IPS-NIHi11 (cell line): ENCODE results near the gene SECTM1.
A peak's percentile ranks its signal among the peaks of the same experiment; 100 is the strongest.

Experiments used
- DNase-seq: peaks from one replicate; pipeline ENCODE4 v3.0.0; 2012; ENCODE audit warnings: mixed read lengths, low spot score

Gene SECTM1

GRCh38 chr17:82298538-82299421 lies 34.8 kb downstream of the SECTM1 start:
- peak; percentile 9 for DNase-seq

DNA sequence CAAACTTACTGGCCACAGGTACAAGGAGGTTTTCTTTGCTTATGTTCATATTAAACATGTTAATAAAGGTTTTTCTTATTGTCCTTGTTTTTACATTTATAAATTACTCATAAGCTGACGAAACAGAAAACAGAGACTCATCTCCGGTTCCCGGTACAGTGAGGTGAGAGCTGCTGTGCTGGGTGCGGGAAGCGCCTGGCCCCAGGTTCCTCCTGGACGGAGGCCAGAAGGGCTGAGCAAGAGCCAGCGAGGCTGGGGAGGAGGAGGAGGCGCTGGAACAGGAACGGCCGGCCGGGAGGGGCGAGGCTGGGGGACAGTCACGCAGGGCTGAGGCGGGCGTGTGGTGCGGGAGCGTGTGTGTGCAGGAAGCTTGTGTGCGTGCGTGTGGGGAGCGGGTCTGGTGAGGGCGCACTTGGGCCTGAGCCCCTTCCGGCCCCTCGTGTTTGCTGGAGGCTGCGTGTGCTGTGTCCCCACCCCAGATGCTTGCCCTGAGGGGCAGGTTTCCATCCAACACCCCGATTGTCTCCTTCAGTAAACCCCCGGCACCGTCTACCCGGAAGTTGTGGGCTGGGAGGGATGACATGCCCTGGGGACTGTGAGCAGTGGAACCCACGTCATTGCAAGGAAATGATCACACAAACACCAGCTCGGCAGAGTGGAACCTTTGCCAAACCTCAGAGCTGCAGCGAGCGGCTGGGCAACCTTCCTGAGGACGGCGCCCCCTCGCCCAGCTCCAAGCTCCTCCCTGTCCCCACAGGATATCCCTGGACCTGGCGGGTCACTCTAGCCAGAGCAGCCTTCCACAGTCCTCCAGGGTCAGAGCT lies 35.6 kb downstream of the SECTM1 start:
- peak; percentile 55 for DNase-seq

DNA sequence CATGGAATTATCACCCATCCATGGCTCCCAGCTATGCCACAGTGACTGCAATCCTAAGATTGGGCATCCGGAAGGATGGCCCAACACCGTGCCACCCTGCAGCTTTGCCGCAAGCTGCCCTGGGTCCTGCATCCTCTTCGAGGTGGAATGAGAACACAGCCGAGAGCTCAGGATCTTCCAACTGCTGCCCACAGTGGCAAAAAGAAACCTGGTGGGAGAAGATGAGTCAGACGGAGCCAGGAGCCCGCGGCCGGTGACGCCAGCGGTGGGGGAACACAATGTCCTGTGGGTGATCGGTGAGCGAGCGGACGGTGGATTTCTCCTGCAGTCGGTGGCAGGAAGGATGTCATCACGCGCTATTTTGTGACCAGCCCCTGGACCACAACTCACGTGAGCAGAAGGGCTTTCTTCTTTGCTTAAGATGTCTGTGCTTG lies 36.3 kb downstream of the SECTM1 start:
- no peak for DNase-seq

GRCh38 chr17:82296511-82297279 lies 36.9 kb downstream of the SECTM1 start:
- DNase-seq = no peak

DNA sequence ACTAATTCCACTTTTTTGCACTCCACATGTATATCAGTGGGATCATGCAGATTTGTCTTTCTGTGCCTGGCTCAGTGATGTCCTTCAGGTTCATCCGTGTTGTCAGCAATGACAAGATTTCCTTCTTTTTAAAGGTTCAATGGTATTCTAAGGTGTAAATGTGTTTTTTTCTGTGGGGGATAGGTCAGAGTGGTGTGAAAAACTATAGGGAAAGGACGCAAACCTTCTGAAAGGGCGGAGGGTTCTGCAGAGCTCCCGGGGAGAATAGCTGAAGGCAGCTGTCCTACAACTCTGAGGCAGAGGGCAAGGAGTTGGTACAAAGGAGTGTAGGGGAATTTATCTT lies 38.1 kb downstream of the SECTM1 start:
- no peak for DNase-seq

DNA sequence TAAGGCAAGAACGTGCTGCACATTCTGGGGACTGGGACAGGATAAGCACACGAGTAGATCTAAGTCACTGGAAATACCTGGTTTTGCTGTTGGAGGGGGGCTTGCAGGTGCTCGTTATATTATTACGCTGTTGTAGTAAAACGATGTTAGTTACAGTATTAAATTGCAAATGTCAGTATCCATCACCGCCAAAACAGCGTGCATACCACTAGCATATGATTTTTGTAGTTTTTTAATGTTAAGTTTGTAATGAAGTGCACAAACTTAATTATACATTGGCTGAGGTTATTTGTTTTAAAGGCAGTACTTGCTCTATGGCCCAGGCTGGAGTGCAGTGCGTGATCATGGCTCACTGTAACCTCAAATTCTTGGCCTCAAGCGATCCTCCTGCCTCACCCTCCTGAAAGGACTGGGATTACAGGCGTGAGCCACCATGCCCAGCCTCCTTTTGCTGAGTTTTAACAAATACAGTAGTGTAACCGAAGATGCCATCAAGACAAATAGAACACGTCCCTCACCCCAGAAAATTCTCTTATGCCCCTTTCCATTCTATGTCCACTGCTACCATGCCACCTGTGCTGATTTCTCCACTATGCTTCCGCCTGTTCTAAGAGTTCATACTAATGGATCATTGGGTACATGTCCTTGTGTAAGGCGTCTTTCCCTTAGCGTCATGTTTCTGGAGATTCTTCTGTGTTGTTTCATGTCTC lies 39.3 kb downstream of the SECTM1 start:
- no peak for DNase-seq

- DNase-seq = peak; percentile 99
Measured at GRCh38 chr17:82292251-82293154, 41.1 kb downstream of the SECTM1 start.

DNA sequence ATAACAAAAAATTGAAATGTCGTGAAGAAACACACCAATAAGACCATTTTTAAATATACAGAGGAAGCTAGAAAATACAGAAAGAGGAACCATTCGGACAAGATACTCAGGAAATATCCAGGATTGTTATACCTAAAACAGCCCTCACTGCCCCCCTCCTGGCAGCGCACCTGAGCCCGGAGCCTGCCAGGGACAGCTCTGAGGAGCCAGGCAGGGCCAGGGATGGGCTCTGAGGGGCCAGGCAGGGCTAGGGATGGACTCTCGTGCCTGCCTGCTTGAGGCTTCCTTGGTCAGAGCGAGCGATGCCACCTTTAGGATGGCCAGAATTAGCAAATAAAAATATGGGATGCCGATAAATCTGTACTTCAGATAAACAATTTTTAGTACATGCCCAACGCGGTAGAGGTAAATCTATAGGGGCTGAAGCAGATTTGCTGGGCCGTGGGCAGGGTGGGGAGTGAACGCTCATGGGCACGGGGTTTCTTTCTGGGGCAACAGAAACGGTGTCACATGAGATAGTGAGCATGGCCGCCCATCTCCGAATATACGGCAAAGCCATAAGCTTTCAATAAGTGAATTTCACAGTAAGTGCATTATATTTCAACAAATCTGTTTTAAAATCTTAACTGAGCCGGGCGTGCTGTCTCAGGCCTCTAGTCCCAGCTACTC lies 41.9 kb downstream of the SECTM1 start:
- DNase-seq = no peak

DNA sequence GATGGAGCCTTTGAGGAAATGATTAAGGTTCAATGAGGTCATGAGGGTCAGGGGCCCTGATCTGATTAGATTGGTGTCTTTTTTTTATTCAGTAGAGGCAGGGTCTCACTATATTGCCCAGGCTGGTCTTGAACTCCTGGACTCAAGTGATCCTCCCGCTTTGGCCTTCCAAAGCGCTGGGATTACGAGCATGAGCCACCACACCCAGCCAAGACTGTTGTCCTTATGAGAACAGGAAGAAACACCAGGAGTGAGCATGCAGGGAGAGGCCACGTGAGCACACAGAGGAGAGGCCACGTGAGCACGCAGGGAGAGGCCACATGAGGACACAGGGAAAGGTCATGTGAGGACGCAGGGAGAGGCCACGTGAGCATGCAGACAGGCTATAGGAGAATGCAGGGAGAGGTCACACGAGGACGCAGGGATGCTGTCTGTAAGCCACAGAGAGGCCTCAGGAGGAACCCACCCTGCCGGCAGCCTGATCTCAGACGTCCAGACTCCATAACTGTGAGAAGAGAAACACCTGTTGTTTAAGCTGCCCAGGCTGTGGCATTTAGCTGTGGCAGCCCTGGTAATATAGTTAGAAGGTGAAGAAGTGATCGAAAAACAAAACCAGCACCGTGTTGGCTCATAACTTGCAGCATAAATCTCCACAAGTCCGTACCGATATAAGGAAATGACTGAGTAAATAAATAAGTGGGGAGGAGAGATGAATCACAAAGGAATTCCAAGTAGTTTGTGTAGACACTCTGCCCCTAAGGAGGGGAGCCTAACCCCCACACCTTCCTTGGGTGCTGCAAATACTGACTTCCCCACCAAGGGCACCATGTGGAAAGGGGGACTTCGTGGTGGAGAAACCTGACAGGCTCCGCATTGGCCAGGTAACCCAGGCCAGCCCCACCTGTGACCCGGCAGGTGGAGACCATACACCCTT lies 45.4 kb downstream of the SECTM1 start:
- no peak for DNase-seq

DNA sequence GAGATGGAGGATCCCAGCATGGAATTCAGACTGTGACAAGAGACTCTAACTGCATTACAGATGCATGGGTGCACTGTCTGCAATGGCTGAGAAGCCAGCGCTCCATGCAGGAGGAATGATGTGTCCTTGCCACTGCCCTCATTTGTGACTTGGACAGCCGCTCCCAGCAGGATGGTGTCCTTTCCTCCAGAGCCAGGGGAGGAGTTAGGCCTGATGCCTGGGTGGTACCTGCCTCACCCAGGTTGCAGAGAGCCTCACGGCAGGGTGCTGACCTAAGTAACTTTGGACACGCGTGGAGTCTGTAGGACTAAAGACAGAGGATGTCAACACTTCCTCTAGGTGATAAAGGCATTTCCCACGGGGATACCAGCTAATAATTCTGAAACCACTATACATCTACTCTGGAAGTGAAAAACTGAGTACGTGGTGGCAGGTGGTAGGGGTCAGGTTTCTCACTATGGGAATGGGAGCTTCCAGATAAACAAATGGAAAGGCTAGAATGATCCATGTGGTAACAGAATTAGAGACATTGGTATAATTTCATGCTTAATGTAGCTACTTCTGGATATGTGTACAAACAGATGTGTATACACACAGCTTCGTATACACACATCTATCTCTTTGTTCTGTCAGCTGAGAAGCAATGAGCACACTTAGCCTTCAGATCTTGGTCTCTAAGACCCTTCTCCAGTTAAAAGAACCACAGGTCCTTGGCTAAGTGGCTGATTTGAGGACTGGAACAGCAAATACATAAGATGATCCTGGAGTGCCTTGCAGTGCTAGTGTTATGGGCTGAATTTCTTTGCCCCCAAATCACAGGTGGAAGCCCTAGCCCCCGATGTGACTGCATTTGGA lies 46.3 kb downstream of the SECTM1 start:
- no peak for DNase-seq

DNA sequence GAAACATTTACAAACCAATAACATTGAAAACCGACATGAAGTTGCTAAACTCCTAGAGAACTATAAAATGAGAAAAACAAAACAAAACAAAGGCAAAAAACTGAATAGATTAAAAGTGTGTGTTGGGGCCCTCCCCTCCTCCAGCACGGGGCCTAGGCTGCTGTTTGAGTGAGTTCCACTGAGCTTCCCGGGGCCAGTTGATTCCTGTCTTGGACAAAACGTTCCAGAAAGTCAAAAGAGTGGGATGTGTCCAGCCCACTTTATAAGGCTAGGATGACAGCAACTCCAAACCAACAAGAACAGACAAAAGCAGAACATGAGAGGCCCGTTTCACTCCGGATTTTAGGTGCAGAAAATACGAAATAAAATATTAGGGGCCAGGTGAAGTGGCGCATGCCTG lies 48.4 kb downstream of the SECTM1 start:
- DNase-seq = no peak

- no peak for DNase-seq
Measured at GRCh38 chr17:82283208-82283749, 50.3 kb downstream of the SECTM1 start.

- no peak for DNase-seq
Measured at GRCh38 chr17:82282239-82283207, 51.0 kb downstream of the SECTM1 start.

DNA sequence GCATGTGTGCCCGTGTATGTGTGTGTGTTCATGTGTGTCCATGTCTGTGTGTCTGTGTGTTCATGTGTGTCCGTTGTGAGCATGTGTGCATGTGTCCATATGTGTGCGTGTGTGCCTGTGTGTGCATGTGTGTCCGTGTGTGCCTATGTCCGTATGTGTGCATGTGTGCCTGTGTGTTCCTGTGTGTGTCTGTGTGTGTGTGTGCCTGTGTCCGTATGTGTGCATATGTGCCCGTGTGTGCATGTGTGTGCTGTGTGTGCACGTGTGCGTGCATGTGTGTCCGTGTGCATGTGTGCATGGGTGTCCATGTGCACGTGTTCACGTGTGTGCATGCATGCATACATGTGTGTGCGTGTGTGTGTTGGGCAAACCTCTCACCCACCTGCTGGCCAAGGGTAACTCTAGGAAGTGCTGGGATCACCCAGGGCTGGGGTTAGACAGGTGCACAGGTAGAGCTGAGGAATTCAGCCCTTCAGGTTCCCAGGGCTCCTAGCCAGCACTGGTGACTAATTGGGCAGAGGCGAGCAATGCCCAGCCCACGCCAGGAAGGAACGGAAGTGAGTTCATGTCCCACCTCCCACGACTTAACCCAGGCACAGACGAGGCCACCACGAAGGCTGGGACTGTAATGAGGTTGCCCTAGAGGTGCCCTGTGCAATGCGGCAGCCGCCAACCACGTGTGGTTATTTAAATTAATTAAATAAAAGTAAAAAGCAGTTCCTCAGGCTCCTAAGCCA lies 51.9 kb downstream of the SECTM1 start:
- DNase-seq = no peak

- DNase-seq = no peak
Measured at GRCh38 chr17:82281076-82281475, 52.5 kb downstream of the SECTM1 start.

DNA sequence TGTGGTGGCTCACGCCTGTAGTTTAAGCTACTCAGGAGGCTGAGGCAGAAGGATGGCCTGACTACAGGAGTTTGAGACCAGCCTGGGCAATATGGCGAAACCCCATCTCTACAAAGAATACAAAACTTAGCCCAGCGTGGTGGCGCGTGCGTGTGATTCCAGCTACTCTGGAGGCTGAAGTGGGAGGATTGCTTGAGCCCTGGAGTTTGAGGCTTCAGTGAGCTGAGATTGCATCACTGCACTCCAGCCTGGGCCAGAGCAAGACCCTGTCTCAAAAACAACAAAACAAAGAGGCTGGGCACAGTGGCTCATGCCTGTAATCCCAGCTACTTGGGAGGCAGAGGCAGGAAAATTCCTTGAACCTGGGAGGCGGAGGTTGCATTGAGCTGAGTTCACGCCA lies 53.0 kb downstream of the SECTM1 start:
- DNase-seq = no peak
